H9 (cell line): Measurements from ENCODE around the gene SRRM2. TPM values are rescaled to one million over a fixed set of nuclear protein-coding genes. Genes with fewer than 3 reads are reported as not detected.

Source experiments
- DNase-seq: peaks from one replicate; pipeline ENCODE4 v3.0.0-alpha.2; 2017
- H2AFZ ChIP-seq: one replicate; pipeline ENCODE4 v1.6.1; 2013; ENCODE audit warnings: mild to moderate bottlenecking, low read length, control low read depth, moderate library complexity
- H2AK5ac ChIP-seq: 2 replicates; pipeline ENCODE4 v1.6.1; 2013; ENCODE audit warnings: low read length, control low read depth, mixed read lengths; ENCODE audit not compliant: insufficient read length
- H2BK120ac ChIP-seq: one replicate; pipeline ENCODE4 v1.6.1; 2013; ENCODE audit warnings: low read depth, mild to moderate bottlenecking, low read length, control low read depth, inconsistent platforms; ENCODE audit not compliant: poor library complexity, severe bottlenecking
- H2BK12ac ChIP-seq: 2 replicates; pipeline ENCODE4 v1.6.1; 2013; ENCODE audit warnings: low read length, control low read depth, mixed read lengths, low read depth; ENCODE audit not compliant: insufficient read length
- H2BK15ac ChIP-seq: 2 replicates; pipeline ENCODE4 v1.6.1; 2013; ENCODE audit warnings: low read depth, low read length, control low read depth
- H2BK20ac ChIP-seq: one replicate; pipeline ENCODE4 v1.6.1; 2013; ENCODE audit warnings: low read depth, mild to moderate bottlenecking, low read length, control low read depth, inconsistent platforms; ENCODE audit not compliant: poor library complexity, severe bottlenecking
- H2BK5ac ChIP-seq: 2 replicates; pipeline ENCODE4 v1.6.1; 2013; ENCODE audit warnings: low read length, control low read depth, mixed read lengths; ENCODE audit not compliant: insufficient read length
- H3K14ac ChIP-seq: 2 replicates; pipeline ENCODE4 v1.6.1; 2013; ENCODE audit warnings: low read length, control low read depth; ENCODE audit not compliant: insufficient read depth
- H3K18ac ChIP-seq: 2 replicates; pipeline ENCODE4 v1.6.1; 2013; ENCODE audit warnings: low read depth, mild to moderate bottlenecking, mixed read lengths, low read length, control low read depth; ENCODE audit not compliant: insufficient read length
- H3K23ac ChIP-seq: 2 replicates; pipeline ENCODE4 v1.6.1; 2013; ENCODE audit warnings: low read length, control low read depth, mixed read lengths, low read depth; ENCODE audit not compliant: insufficient read length
- H3K23me2 ChIP-seq: 2 replicates; pipeline ENCODE4 v1.6.1; 2013; ENCODE audit warnings: low read depth, mild to moderate bottlenecking, mixed read lengths, low read length, control low read depth; ENCODE audit not compliant: insufficient read length, poor library complexity, severe bottlenecking
- H3K27ac ChIP-seq: 2 replicates; pipeline ENCODE4 v1.5.1; 2013; ENCODE audit warnings: low read length, control low read depth, mixed read lengths, low read depth; ENCODE audit not compliant: insufficient read length
- H3K27me3 ChIP-seq: 2 replicates; pipeline ENCODE4 v1.6.1; 2013; ENCODE audit warnings: low read length, control low read depth, inconsistent platforms; ENCODE audit not compliant: insufficient read depth
- H3K4ac ChIP-seq: 2 replicates; pipeline ENCODE4 v1.6.1; 2013; ENCODE audit warnings: low read depth, mild to moderate bottlenecking, control low read depth, inconsistent platforms, low read length, moderate library complexity
- H3K4me1 ChIP-seq: 2 replicates; pipeline ENCODE4 v1.6.1; 2013; ENCODE audit warnings: low read length, control low read depth, inconsistent platforms; ENCODE audit not compliant: insufficient read depth
- H3K4me2 ChIP-seq: 2 replicates; pipeline ENCODE4 v1.6.1; 2013; ENCODE audit warnings: low read length, control low read depth, mixed read lengths; ENCODE audit not compliant: insufficient read length, insufficient read depth
- H3K56ac ChIP-seq: 2 replicates; pipeline ENCODE4 v1.6.1; 2013; ENCODE audit warnings: low read depth, mild to moderate bottlenecking, mixed read lengths, low read length, control low read depth; ENCODE audit not compliant: insufficient read length
- H3K79me1 ChIP-seq: 2 replicates; pipeline ENCODE4 v1.6.1; 2013; ENCODE audit warnings: low read depth, mild to moderate bottlenecking, moderate library complexity, low read length, control low read depth, inconsistent platforms; ENCODE audit not compliant: insufficient read depth, poor library complexity, severe bottlenecking
- H3K79me2 ChIP-seq: 2 replicates; pipeline ENCODE4 v1.6.1; 2013; ENCODE audit warnings: low read length, control low read depth, inconsistent platforms; ENCODE audit not compliant: insufficient read depth
- H3K9ac ChIP-seq: 2 replicates; pipeline ENCODE4 v1.6.1; 2013; ENCODE audit warnings: low read length, control low read depth, mixed read lengths; ENCODE audit not compliant: insufficient read length; ENCODE audit errors: extremely low read depth
- H3K9me3 ChIP-seq: one replicate; pipeline ENCODE4 v1.6.1; 2013; ENCODE audit warnings: low read depth, low read length, inconsistent platforms; ENCODE audit not compliant: control insufficient read depth
- H3T11ph ChIP-seq: one replicate; pipeline ENCODE4 v1.6.1; 2013; ENCODE audit warnings: mild to moderate bottlenecking, low read length, control low read depth, inconsistent platforms
- H4K20me1 ChIP-seq: one replicate; pipeline ENCODE4 v1.6.1; 2013; ENCODE audit not compliant: control insufficient read depth, insufficient read length, insufficient read depth
- H4K5ac ChIP-seq: 2 replicates; pipeline ENCODE4 v1.6.1; 2013; ENCODE audit warnings: low read depth, mild to moderate bottlenecking, mixed read lengths, low read length, control low read depth; ENCODE audit not compliant: insufficient read length
- H4K8ac ChIP-seq: replicated peaks from 2 replicates; pipeline ENCODE4 v1.6.1; 2013; ENCODE audit warnings: low read length, control low read depth, mixed read lengths, low read depth; ENCODE audit not compliant: insufficient read length
- H4K91ac ChIP-seq: 2 replicates; pipeline ENCODE4 v1.6.1; 2013; ENCODE audit warnings: low read depth, mild to moderate bottlenecking, moderate library complexity, mixed read lengths, low read length, control low read depth; ENCODE audit not compliant: insufficient read length
- H3K27ac Mint-ChIP-seq, 3 experiments: 2 replicates in 2 of 3; 3 replicates in 1 of 3; pipeline ENCODE4 v1.8.0; 2020 to 2021; ENCODE audit warnings: mixed read lengths in 3 of 3, mild to moderate bottlenecking in 1 of 3, moderate library complexity in 1 of 3
- H3K27me3 Mint-ChIP-seq: 2 replicates; pipeline ENCODE4 v1.8.0; 2021; ENCODE audit warnings: low read depth, mild to moderate bottlenecking, moderate library complexity, mixed read lengths
- H3K36me3 Mint-ChIP-seq, 3 experiments: 2 replicates in 2 of 3; 3 replicates in 1 of 3; pipeline ENCODE4 v1.8.0; 2020 to 2021; ENCODE audit warnings: low read depth in 3 of 3, mixed read lengths in 3 of 3; ENCODE audit not compliant: insufficient read depth in 1 of 3
- H3K4me1 Mint-ChIP-seq, 2 experiments: 2 replicates each; pipeline ENCODE4 v1.8.0; 2020; ENCODE audit warnings: mixed read lengths in 2 of 2
- H3K4me3 Mint-ChIP-seq, 2 experiments: 2 replicates in 1 of 2; 3 replicates in 1 of 2; pipeline ENCODE4 v1.8.0; 2020 to 2021; ENCODE audit warnings: mild to moderate bottlenecking in 2 of 2, mixed read lengths in 2 of 2, moderate library complexity in 1 of 2
- H3K9me3 Mint-ChIP-seq, 2 experiments: 2 replicates in 1 of 2; 3 replicates in 1 of 2; pipeline ENCODE4 v1.8.0; 2020; ENCODE audit warnings: mild to moderate bottlenecking in 2 of 2, mixed read lengths in 2 of 2, moderate library complexity in 1 of 2
- WGBS: extraction: QIAGEN DNeasy Blood & Tissue Kit; methylation state at CpG from one replicate; pipeline ENCODE4 v1.1.7; 2013; ENCODE audit warnings: missing lambda C conversion rate, low lambda C conversion rate, mixed read lengths; ENCODE audit not compliant: insufficient read length; ENCODE audit errors: extremely low coverage; 5-methylcytosine and 5-hydroxymethylcytosine counted together
- total RNA-seq: library from RNA; stranded (reverse); gene quantifications from 2 replicates; pipeline ENCODE4 v1.2.1, GENCODE V29; 2021
- TF ChIP-seq, protein P1 (sequence below): fragments of 200-600 bp; sonication (generic); conservative IDR thresholded peaks from 3 replicates; pipeline ENCODE4 v1.8.0; 2021; ENCODE audit warnings: antibody characterized with exemption, mild to moderate bottlenecking

SRRM2 gene
- total RNA-seq, 1 experiment from 2014 or later, result 694 TPM

GRCh38 chr16:2790631-2791030, 38.2 kb downstream of the SRRM2 start:
- no peaks in the 10 kb centered on the region for H3K36me3 Mint-ChIP-seq
- no peak overlapping the region for H3K27ac Mint-ChIP-seq
- Histone ChIP-seq H3K9ac (no peak overlapping the region), H2BK20ac (no peak overlapping the region), H3K14ac (no peak overlapping the region), H3K56ac (no peak overlapping the region), H3K4ac (no peak overlapping the region), H2BK12ac (no peak overlapping the region), H3K23ac (no peak overlapping the region), H4K20me1 (no peaks in the 10 kb centered on the region), H2BK5ac (no peak overlapping the region), H3K9me3 (no peaks in the 10 kb centered on the region), H3K18ac (no peak overlapping the region), H3K27ac (no peak overlapping the region), H2AK5ac (no peak overlapping the region), H3K4me1 (no peaks in the 10 kb centered on the region), H3K79me1 (no peaks in the 10 kb centered on the region), H2BK120ac (no peak overlapping the region), H2BK15ac (no peak overlapping the region), H4K91ac (no peak overlapping the region), H2AFZ (no peak overlapping the region), H3K23me2 (no peaks in the 10 kb centered on the region), H4K8ac (no peak overlapping the region), H3K27me3 (no peaks in the 10 kb centered on the region), H3T11ph (no peak overlapping the region), H3K4me2 (no peak overlapping the region), H3K79me2 (no peaks in the 10 kb centered on the region), H4K5ac (no peak overlapping the region)
- H3K4me1 Mint-ChIP-seq, result peaks cover 2 to 19% of the 10 kb centered on the region in 2 experiments; a peak in 2 of 4 replicates
- WGBS, result no CpG with 5 or more reads among the region's 5 CpGs
- no peaks in the 10 kb centered on the region for H3K9me3 Mint-ChIP-seq
- TF ChIP-seq, protein P1, sequence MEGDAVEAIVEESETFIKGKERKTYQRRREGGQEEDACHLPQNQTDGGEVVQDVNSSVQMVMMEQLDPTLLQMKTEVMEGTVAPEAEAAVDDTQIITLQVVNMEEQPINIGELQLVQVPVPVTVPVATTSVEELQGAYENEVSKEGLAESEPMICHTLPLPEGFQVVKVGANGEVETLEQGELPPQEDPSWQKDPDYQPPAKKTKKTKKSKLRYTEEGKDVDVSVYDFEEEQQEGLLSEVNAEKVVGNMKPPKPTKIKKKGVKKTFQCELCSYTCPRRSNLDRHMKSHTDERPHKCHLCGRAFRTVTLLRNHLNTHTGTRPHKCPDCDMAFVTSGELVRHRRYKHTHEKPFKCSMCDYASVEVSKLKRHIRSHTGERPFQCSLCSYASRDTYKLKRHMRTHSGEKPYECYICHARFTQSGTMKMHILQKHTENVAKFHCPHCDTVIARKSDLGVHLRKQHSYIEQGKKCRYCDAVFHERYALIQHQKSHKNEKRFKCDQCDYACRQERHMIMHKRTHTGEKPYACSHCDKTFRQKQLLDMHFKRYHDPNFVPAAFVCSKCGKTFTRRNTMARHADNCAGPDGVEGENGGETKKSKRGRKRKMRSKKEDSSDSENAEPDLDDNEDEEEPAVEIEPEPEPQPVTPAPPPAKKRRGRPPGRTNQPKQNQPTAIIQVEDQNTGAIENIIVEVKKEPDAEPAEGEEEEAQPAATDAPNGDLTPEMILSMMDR, result no peak
- peaks cover 32% of the 10 kb centered on the region for H3K27me3 Mint-ChIP-seq
- H3K4me3 Mint-ChIP-seq, result no peak overlapping the region
- DNase-seq, result no peak
